ENCODE measurements around the gene SYNPR.

The SYNPR gene

DNA sequence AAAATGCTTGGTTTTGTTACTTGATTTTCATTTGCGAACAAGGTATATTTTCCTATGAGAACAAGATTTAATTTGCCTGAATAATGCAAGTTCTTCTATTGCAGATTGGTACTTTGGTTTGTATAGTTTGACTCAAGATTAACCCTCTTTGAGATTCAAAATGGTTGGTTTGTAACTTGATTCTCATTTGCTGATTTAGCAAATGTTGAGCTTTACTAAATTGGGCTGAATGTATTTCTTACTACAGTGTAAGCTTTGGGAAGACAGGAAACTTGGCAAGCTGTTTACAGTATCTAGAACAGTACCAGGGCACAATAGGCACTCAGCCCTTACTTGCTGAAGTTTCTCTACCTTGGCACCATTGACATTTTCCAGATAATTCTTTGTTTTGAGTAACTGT is 3.7 kb upstream of the SYNPR start:
- ChIA-PET POLR2A (ENCODE audit: low non-redundant PET) (no interaction called here), CTCF (no interaction called here)
- TF ChIP-seq, protein P1, sequence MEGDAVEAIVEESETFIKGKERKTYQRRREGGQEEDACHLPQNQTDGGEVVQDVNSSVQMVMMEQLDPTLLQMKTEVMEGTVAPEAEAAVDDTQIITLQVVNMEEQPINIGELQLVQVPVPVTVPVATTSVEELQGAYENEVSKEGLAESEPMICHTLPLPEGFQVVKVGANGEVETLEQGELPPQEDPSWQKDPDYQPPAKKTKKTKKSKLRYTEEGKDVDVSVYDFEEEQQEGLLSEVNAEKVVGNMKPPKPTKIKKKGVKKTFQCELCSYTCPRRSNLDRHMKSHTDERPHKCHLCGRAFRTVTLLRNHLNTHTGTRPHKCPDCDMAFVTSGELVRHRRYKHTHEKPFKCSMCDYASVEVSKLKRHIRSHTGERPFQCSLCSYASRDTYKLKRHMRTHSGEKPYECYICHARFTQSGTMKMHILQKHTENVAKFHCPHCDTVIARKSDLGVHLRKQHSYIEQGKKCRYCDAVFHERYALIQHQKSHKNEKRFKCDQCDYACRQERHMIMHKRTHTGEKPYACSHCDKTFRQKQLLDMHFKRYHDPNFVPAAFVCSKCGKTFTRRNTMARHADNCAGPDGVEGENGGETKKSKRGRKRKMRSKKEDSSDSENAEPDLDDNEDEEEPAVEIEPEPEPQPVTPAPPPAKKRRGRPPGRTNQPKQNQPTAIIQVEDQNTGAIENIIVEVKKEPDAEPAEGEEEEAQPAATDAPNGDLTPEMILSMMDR (conservative IDR thresholded peaks at IDR 0.05; ENCODE audit: low read depth), result no peak
- DNase-seq (ENCODE audit: low spot score), result no peak
- H3K27ac ChIP-seq, result no peak overlapping the region

DNA sequence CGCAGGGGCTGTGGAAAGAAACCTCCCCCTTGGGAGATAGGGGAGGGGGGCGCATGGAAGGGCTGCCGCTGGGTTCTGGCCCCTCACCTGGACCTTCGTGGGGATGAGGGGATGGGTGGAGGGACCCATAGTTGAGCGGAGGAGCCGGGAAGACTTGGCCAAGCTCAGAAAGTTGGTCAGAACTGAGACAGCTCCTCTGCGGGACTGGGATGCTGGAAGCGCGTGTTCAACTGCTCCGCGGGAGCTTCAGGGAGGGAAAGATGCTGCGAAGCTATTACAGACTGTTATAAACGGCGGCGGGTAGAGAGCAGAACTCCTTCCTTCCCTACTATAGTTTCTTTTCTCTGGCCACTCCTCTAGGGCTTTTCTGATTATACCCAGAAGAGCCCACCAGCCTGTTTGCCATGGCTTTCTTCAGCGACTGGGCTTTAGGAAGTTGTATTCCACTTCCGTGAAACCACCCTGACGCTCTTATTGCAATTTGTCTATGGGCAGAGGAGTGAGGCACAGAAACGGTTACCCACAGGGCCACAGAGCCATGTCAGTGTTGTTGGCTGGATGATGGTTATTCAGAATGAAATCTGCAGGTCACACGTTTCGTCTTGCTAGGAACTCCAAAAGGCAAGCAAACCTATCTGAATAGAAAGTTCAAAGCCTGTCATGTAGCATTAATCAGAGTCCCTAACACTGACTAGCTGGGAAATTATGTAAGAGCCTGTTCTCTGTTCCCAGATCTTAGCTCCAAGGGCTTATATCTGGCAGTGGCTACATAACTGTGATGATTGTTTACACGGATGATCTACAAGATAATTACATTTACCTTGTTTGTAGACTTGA is 1.1 kb downstream of the SYNPR start:
- ChIA-PET POLR2A (ENCODE audit: low non-redundant PET) (no interaction called here), CTCF (no interaction called here)
- H3K27ac ChIP-seq, result no peak overlapping the region
- DNase-seq (ENCODE audit: low spot score), result no peak
- TF ChIP-seq, protein P1 (conservative IDR thresholded peaks at IDR 0.05; ENCODE audit: low read depth), result no peak

DNA sequence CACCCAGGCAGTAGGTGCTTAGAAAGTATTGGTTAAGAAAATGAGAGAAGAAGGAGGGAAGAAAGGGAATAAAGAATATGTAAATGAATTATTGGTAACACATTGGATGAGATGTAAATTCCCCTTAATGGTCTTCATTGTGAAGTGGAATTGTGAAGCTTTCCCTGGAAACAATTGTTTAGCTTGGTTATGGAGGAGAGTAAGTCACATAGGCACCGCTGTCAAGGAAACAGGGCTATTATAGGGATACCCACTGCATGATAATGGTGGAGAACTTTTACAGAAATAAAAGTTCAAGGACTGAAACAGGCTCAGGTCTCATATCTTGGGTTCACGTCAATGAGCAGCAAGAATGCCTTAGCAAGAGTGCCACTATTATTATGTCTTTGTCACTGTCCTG is 9.5 kb downstream of the SYNPR start:
- no peak overlapping the region for H3K27ac ChIP-seq
- TF ChIP-seq, protein P1 (conservative IDR thresholded peaks at IDR 0.05; ENCODE audit: low read depth), result no peak
- CTCF ChIA-PET, result no interaction called here
- POLR2A ChIA-PET (ENCODE audit: low non-redundant PET), result no interaction called here
- no peak for DNase-seq (ENCODE audit: low spot score)

DNA sequence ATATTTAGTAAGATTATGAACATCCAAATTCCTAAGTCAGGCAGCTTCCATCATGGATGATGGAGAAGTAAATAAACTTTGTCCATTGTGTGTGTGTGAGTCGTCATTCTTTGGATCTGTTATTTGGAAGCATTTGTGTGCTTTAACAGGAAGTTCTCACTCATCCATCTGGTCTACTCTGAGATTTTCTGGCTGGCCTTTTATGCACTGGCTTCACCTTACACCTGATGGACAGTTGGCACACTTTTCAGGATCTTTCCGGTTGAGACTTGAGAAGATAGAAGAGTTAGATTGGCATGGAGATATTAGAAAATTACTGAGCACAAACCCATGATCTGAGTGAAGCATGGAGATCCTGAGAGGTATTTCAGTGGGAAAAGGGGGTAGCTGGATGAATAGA is 12.6 kb downstream of the SYNPR start:
- H3K27ac ChIP-seq, result no peak overlapping the region
- CTCF ChIA-PET, result no interaction called here
- POLR2A ChIA-PET (ENCODE audit: low non-redundant PET), result no interaction called here
- no peak for DNase-seq (ENCODE audit: low spot score)
- TF ChIP-seq, protein P1 (conservative IDR thresholded peaks at IDR 0.05; ENCODE audit: low read depth), result no peak

DNA sequence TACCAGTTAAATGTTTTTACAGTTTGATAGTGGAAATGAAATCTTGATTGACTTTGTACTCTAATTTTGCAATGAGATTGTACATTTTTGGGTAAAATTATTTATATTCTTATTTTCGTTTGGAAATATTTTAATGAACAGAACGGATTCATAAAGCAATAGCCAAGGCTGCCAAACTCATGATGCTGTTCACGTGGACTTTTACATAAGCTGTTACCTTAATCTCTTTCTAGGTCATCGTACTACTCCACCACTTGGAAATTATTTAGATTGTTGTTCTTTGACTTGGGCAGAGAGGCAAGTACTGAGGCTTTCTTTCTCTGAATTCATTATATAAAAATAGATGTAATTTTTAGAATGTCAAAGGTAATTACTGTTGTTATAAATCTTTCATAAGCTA is 16.2 kb downstream of the SYNPR start:
- no peak overlapping the region for H3K27ac ChIP-seq
- DNase-seq (ENCODE audit: low spot score), result no peak
- ChIA-PET CTCF (no interaction called here), POLR2A (ENCODE audit: low non-redundant PET) (no interaction called here)
- TF ChIP-seq, protein P1 (conservative IDR thresholded peaks at IDR 0.05; ENCODE audit: low read depth), result no peak

DNA sequence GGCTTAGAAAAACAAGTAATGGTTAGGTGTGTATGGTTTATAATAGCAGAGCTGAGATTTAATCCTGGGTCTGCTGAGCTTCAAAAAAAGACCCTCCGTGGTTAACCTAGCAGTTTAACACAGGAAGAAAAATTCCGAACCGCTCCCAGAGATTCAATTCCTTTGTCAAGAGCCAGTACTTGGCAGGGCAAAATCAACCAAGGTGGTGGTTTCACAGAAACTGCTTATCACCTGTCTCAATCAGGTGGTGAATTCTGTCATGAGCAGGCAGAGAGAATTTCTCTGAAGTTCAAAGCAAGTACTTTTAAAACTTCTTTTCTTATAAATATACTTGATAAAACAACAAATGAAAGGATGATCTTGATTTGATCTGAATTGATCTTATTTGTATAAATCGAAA is 17.2 kb downstream of the SYNPR start:
- ChIA-PET CTCF (no interaction called here), POLR2A (ENCODE audit: low non-redundant PET) (no interaction called here)
- TF ChIP-seq, protein P1 (conservative IDR thresholded peaks at IDR 0.05; ENCODE audit: low read depth), result no peak
- no peak for DNase-seq (ENCODE audit: low spot score)
- no peak overlapping the region for H3K27ac ChIP-seq

All from RWPE1 (cell line).